Large intestine (tissue), 3 donors: ENCODE measurements around the gene NRSN2. TPM values are rescaled to one million over a fixed set of nuclear protein-coding genes. Genes with fewer than 3 reads are reported as not detected.
A peak's percentile ranks its signal among the peaks of the same experiment; 100 is the strongest.
"Not testable (repeated sequence)": the region's sequence is repeated elsewhere in the genome, so short reads cannot be mapped to it uniquely, and the experiment has no call there.

Experiments
- DNase-seq, 2 donors: peaks; one replicate each; pipeline versions ENCODE4 v3.0.0 to v3.0.0-alpha.2; 2013
- H3K27ac ChIP-seq: one replicate; pipeline ENCODE4 v1.5.1; 2013; ENCODE audit warnings: low read length
- H3K27me3 ChIP-seq: 2 replicates; pipeline ENCODE4 v1.6.1; 2013; ENCODE audit warnings: low read length; ENCODE audit not compliant: control insufficient read depth, insufficient read depth
- H3K36me3 ChIP-seq: 2 replicates; pipeline ENCODE4 v1.6.1; 2013; ENCODE audit warnings: low read length; ENCODE audit not compliant: control insufficient read depth, insufficient read depth
- H3K4me1 ChIP-seq: one replicate; pipeline ENCODE4 v1.6.1; 2013; ENCODE audit warnings: low read length; ENCODE audit not compliant: control insufficient read depth, insufficient read depth
- H3K4me3 ChIP-seq: one replicate; pipeline ENCODE4 v1.5.1; 2013; ENCODE audit warnings: low read length
- H3K9me3 ChIP-seq: one replicate; pipeline ENCODE4 v1.6.1; 2013; ENCODE audit warnings: mild to moderate bottlenecking, low read depth, low read length, moderate library complexity; ENCODE audit not compliant: control insufficient read depth
- WGBS: methylation state at CpG from one replicate; pipeline ENCODE4 v1.1.5; 2013; ENCODE audit warnings: low lambda C conversion rate; ENCODE audit not compliant: insufficient coverage; 5-methylcytosine and 5-hydroxymethylcytosine counted together
- polyA plus RNA-seq: library from polyadenylated mRNA; unstranded; fragments of 120-200 nt; gene quantifications from one replicate; pipeline ENCODE4 v1.2.1, GENCODE V29; 2013

NRSN2 gene
- polyA plus RNA-seq, 1 donor: 21.3 TPM

GRCh38 chr20:376750-377149 is 29.8 kb downstream of the NRSN2 start:
- Histone ChIP-seq H3K36me3 (no peaks in the 10 kb centered on the region), H3K4me3 (no peak overlapping the region), H3K27me3 (peaks cover 31% of the 10 kb centered on the region), H3K9me3 (peaks cover 2% of the 10 kb centered on the region), H3K4me1 (peaks cover 2% of the 10 kb centered on the region), H3K27ac (no peak overlapping the region)
- WGBS: no CpG with 5 or more reads among the region's 2 CpGs
- no peak for DNase-seq

DNA sequence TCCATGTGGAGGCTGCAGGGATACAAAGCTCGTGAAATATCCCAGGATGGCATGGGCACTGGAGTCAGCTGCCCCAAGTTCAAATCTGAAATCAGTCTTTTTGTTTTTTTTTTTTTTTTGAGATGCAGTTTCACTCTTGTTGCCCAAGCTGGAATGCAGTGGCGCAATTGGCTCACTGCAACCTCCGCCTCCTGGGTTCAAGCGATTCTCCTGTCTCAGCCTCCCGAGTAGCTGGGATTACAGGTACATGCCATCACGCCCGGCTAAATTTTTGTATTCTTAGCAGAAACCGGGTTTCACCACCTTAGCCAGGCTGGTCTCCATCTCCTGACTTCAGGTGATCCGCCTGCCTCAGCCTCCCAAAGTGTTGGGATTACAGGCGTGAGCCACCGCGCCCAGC is 30.7 kb downstream of the NRSN2 start:
- H3K27ac ChIP-seq, H3K4me1 ChIP-seq, H3K9me3 ChIP-seq, H3K36me3 ChIP-seq, H3K4me3 ChIP-seq, DNase-seq: not testable (repeated sequence)
- WGBS: no CpG with 5 or more reads among the region's 12 CpGs
- peaks cover 38% of the 10 kb centered on the region for H3K27me3 ChIP-seq

GRCh38 chr20:378961-379336 is 32.0 kb downstream of the NRSN2 start:
- no CpG with 5 or more reads among the region's 5 CpGs for WGBS
- no peaks in the 10 kb centered on the region for H3K4me1 ChIP-seq

GRCh38 chr20:380763-381580 is 34.1 kb downstream of the NRSN2 start:
- no CpG with 5 or more reads among the region's 93 CpGs for WGBS
- Histone ChIP-seq H3K4me1 (no peaks in the 10 kb centered on the region), H3K4me3 (peak overlapping the region; percentile 43), H3K27me3 (peaks cover 41% of the 10 kb centered on the region), H3K9me3 (peaks cover 2% of the 10 kb centered on the region), H3K36me3 (no peaks in the 10 kb centered on the region), H3K27ac (no peak overlapping the region)
- DNase-seq: peak in 1 of 2 donors; percentile 56

More at GRCh38 chr20:378961-379336, 32.0 kb downstream of the NRSN2 start:
- peaks cover 41% of the 10 kb centered on the region for H3K27me3 ChIP-seq
- H3K36me3 ChIP-seq: no peaks in the 10 kb centered on the region
- no peak for DNase-seq
- no peak overlapping the region for H3K27ac ChIP-seq
- peaks cover 2% of the 10 kb centered on the region for H3K9me3 ChIP-seq
- H3K4me3 ChIP-seq: no peak overlapping the region

GRCh38 chr20:381581-382290 is 34.8 kb downstream of the NRSN2 start:
- peak in 1 of 2 donors; percentile 67 for DNase-seq
- WGBS: no CpG with 5 or more reads among the region's 49 CpGs
- peak overlapping the region; percentile 43 for H3K4me3 ChIP-seq
- no peaks in the 10 kb centered on the region for H3K36me3 ChIP-seq
- peaks cover 38% of the 10 kb centered on the region for H3K27me3 ChIP-seq
- peaks cover 2% of the 10 kb centered on the region for H3K9me3 ChIP-seq
- no peaks in the 10 kb centered on the region for H3K4me1 ChIP-seq
- H3K27ac ChIP-seq: no peak overlapping the region

DNA sequence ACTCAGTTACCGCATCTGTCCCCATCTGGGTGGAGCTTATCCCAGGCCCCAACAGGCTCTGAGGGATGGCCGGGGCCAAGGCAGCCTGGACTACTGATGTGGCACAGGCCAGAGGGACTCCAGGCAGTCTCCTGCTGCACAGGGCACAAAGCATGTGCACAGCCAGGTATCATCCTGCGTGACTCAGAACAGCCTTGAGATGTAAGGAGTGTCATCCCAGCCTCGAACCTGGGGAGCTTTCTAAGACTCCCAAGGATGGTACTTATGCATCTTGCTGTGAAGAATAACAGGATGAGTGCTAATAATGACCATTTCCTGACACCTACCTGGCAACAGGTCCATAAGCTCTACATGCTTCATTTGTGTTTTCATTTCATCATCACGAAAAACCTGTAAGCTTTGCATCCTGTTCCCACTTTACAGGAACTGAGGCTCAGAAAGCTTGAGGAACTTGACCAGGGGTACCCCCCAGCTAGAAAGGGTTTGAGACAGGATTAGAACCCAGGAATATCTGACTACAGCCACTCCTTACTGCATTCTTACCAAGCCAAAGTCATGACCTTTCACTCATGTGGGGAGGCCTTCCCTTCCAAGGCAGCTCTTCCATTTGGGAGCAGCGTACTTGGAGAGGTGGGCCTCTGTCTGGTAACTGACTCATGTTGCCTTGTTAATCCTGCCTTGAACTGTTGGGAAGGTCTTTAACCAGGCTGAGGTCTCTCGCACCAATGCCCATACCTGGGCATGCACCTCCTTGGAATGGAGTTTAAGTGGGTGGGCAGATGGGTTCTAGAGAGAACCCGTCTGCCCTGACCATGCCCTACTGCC is 35.6 kb downstream of the NRSN2 start:
- H3K4me1 ChIP-seq: no peaks in the 10 kb centered on the region
- H3K36me3 ChIP-seq: no peaks in the 10 kb centered on the region
- no peak overlapping the region for H3K27ac ChIP-seq
- H3K9me3 ChIP-seq: peaks cover 2% of the 10 kb centered on the region
- no peak for DNase-seq
- H3K4me3 ChIP-seq: no peak overlapping the region
- WGBS: no CpG with 5 or more reads among the region's 8 CpGs
- H3K27me3 ChIP-seq: peaks cover 36% of the 10 kb centered on the region

DNA sequence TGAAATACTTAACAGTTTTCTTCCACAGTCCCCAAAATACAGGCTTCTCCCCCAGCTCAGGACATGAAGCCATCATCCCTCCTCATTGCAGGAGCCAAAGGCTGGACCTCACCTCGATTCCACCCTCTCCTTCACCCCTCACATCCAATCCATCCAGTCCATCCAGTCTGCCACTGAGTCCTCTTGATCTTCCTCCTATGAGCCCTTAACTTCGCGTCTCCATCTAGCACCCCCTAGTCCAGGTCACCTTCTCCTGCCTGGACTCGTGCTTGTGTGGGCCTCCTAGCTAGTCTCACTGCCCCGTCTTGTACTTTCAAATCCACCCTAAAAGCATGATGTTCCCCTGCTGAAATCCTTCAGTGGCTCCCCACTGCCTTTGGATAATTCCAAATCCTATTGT is 37.0 kb downstream of the NRSN2 start:
- Histone ChIP-seq H3K4me3 (no peak overlapping the region), H3K27ac (no peak overlapping the region), H3K9me3 (peaks cover 2% of the 10 kb centered on the region), H3K4me1 (no peaks in the 10 kb centered on the region), H3K27me3 (peaks cover 29% of the 10 kb centered on the region), H3K36me3 (no peaks in the 10 kb centered on the region)
- no peak for DNase-seq
- no CpG with 5 or more reads among the region's 5 CpGs for WGBS

DNA sequence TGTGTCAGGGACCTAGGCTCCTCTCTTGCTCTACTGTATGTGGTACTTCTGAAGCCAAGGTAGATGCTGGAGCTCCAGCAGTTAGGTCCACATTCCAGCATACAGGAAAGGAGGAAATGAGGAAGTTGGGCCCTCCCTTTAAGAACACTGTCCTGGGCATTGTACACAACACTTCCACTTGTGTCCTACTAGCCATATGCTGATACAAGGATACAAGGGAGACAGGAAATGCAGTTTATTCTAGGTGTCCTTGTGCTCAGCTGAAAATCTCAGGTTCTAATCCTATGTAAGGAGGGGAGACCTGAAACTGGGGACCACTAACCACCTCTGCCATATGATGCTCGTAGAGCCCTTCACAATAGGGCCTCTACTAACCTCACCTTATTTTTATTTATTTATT is 37.8 kb downstream of the NRSN2 start:
- H3K27me3 ChIP-seq: peaks cover 24% of the 10 kb centered on the region
- WGBS: no CpG with 5 or more reads among the region's 1 CpG
- DNase-seq: no peak
- H3K4me3 ChIP-seq: no peak overlapping the region
- H3K36me3 ChIP-seq: no peaks in the 10 kb centered on the region
- H3K27ac ChIP-seq: no peak overlapping the region
- H3K4me1 ChIP-seq: no peaks in the 10 kb centered on the region
- peaks cover 2% of the 10 kb centered on the region for H3K9me3 ChIP-seq

DNA sequence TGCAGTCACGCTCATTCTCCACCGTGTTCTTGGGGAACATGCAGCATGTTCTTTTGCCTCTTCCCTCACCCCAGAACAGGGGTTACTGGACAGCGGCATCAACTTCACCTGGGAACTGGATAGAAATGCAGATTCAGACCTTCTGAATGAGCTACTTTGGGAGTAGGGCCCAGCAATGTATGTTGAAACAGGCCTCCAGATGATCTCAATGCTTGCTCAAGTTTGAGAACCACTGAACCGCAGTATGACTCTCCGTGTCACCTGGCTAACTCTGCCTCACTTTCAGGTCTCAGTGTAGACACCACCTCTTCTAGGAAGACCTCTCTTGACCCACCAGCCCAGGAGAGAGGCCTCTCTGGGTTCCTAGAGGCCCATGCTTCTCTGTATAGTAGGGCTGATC is 38.5 kb downstream of the NRSN2 start:
- Histone ChIP-seq H3K9me3 (peaks cover 2% of the 10 kb centered on the region), H3K27me3 (peaks cover 20% of the 10 kb centered on the region), H3K36me3 (no peaks in the 10 kb centered on the region), H3K4me1 (no peaks in the 10 kb centered on the region), H3K27ac (no peak overlapping the region), H3K4me3 (no peak overlapping the region)
- no CpG with 5 or more reads among the region's 5 CpGs for WGBS
- no peak for DNase-seq

- H3K27ac ChIP-seq, H3K9me3 ChIP-seq, H3K4me3 ChIP-seq, H3K36me3 ChIP-seq, DNase-seq, H3K4me1 ChIP-seq: not testable (repeated sequence)
- WGBS: no CpG with 5 or more reads among the region's 8 CpGs
- peaks cover 11% of the 10 kb centered on the region for H3K27me3 ChIP-seq
Measured at GRCh38 chr20:386634-387033, 39.7 kb downstream of the NRSN2 start.
